CD4-positive, alpha-beta T cell treated with Interleukin-17A for 4 hours (primary cell): Measurements from ENCODE around the gene ITPRID2.
"Not testable (repeated sequence)": the region's sequence is repeated elsewhere in the genome, so short reads cannot be mapped to it uniquely, and the experiment has no call there.

Experiments used
- DNase-seq: peaks from one replicate; pipeline ENCODE4 v3.0.0-alpha.2; 2020; ENCODE audit warnings: mixed read lengths

ITPRID2 gene

DNA sequence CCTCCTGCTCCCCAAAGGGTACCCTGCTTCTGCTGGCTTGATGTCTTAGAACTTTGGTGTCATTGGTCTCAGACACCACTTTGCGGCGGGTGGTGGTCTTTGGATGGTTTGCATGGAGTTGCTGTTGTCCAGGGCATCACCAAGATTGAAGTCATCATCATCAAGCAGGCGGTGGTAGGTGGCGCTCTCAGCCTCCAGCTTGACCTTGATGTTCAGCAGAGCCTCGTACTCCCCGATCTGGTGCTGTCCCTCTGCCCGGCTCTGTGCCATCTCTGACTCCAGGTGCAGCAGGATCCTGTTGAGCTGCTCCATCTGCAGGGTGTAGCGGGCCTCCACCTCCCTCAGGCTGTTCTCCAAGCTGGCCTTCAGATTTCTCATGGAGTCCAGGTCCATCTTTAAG is 69.6 kb downstream of the ITPRID2 start:
- DNase-seq, result not testable (repeated sequence)

DNA sequence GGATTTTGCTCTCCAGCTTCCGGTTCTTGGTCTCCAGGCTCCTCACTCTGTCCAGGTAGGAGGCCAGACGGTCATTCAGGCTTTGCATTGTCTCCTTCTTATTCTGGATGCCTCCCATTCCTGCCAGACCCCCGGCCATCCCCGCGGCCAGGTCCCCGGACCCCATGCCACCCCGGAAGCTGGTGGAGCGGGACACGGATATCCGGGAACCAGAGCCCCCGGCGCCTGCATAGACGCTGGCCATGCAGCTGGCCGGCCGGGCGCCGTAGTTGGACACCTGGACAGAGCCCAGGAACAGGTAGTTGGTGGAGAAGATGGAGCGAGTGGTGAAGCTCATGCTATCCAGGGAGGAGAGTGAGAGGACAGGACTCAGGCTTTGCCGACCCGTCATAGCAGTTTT is 70.6 kb downstream of the ITPRID2 start:
- no peak for DNase-seq

DNA sequence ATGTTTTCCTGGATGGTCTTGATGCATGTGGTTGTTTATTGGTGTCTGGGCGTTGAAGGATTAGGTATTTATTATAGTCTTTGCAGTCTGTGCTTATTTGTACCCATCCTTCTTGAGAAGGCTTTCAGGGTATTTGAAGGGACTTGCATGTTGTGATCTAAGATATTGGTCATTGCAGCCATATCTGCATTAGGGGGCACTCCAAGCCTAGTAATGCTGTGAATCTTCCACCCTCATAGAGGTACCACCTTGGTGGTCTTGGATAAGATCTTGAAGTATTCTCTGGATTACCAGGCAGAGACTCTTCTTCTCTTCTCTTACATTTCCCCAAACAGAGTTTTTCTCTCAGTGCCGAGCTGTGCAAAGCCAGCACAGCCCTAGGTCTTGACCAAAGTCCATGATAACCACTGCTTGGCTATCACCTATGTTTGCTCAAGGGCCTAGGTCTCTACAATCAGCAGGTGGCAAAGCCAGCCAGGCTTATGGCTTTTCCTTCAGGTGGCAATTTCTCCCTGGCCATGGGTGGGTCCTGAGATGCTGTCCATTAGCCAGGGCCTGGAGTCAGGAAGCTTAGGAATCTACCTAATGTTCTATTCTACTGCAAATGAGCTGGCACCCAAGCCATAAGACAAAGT is 78.7 kb downstream of the ITPRID2 start:
- DNase-seq, result no peak

DNA sequence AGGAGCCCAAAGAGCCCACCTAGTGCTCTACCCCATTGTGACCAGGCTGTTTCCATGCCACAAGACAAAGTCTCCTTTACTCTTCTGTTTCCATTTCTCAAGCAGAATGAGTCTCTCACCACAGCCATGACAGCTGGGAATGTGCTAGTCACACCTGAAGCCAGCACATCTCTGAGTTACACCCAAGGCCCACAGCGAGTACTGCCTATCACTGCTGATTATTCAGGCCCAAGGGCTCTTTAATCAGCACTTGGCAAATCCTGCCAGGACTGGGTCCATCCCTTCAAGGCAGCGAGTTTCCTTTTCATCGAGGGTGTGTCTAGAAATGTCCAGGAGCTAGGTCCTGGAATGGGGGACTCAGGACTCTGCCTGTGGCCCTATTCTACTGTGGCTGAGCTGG is 79.5 kb downstream of the ITPRID2 start:
- DNase-seq, result no peak

DNA sequence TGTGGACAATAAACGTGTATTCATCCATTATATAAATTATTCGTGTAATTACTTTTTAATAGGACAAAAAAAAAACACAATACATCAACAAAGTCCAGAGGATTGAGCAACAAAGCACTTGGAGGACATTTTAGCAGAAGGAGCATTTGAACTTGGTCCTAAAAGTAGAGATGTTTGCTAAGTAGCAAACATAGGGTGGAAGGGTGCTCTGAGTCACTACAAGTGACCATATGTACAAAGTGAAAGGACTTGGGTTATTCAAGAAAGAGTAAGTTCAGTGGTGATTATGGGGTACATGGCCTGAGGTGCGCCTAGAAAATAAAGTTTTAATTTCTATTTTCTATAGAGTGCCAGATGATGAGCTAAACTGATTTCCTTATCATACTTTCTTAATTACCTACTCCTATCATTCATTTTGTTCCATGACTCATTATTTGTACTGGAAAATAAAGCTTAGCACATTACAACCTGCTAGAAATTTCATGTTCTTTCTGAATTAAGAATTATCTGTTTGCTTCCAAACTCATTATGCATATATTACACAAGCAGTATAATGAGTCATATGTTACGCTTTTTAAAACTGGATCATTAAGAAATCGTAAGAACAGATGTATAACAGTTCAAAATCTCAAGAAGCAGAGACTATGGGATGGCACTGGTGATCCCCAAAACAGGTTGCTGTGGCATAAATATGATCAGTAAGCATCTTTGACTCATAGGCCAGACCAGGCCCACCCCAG is 81.1 kb downstream of the ITPRID2 start:
- no peak for DNase-seq

DNA sequence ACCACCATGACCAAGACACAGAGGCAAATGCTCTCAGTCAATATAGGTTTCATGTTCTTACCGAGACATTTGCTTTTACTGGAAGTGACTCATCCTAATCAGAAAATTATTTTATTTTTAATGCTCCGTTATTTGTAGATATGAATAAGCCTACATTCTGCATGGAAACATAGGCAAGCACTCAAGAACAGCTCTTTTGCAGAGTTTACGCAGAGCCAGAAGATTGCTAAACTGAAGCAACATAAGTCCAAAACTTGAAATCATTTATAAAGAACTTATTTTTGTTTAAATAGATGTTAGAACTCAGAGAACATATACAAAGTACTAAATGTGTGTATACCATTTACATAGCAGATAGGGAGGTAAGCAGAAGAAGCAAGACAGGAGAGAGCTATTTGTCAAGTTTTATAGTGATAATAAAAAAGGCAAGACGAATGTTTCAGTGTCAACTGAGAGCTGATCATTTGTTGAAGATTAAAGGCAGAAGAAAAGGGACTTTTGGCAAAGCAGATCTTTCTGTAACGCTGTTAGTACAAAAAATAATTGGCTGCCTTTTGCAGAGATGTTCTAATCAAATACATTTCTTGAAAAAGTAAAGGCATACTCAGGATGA is 81.7 kb downstream of the ITPRID2 start:
- no peak for DNase-seq

DNA sequence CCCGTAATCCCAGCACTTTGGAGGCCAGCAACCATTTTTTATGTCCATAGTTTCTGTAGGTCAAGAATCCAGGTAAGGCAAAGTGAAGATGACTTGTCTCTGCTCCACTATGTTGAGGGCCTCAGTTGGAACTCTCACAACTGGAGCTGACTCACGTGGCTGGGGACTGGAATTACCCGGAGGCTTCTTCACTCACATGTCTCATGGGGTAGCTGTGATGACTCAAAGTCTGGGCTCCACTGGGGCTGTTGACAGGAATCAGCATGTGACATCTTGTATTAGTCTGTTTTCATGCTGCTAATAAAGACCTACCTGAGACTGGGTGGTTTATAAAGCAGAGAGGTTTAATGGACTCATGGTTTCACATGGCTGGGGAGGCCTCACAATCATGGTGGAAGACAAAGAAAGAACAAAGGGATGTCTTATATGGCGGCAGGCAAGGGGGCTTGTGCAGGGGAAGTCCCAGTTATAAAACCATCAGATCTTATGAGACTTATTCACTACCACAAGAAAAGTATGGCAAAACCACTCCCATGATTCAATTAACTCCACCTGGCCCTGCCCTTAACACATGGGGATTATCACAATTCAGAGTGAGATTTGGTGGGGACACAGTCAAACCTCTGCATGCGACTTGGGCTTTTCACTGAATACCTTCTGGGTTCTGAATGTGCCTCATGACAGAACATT is 86.3 kb downstream of the ITPRID2 start:
- no peak for DNase-seq

DNA sequence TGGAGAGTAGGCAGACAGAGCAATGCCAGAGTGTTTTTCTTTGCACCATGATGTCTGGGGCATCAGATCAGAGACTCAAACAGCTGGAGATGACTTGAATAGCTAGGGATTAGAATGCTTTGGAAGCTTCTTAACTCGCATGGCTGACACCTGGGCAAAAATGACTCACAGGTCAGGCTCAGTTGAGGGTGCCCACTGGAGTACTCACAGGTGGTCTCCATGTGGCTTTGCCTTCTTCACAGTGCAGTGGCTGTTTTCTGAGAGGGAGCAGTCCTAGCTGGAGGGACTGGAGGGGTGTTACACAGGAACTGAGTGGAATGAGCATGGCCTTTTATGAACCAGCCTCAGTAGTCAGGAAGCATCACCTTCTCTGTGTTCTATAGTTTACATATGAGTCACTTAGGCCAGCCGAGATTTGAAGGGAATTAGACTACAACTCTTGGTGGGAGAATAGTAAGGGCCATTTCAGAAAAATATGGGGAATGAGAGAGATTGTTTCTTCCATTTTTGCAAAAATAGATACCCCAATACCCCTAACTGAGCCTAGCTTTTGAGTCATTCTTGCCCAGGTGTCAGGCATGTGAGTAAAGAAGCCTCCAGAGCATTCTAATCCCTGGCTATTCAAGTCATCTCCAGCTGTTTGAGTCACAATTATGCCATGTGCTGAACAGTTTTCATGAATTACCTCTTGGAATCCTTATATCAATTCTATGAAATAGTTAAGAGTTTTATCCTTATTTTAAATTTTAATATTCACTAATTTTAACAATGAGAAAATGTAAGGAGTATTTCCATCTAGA is 87.0 kb downstream of the ITPRID2 start:
- no peak for DNase-seq
